Measurements from ENCODE around the gene OPN4.
A peak's percentile ranks its signal among the peaks of the same experiment; 100 is the strongest.

Gene OPN4

DNA sequence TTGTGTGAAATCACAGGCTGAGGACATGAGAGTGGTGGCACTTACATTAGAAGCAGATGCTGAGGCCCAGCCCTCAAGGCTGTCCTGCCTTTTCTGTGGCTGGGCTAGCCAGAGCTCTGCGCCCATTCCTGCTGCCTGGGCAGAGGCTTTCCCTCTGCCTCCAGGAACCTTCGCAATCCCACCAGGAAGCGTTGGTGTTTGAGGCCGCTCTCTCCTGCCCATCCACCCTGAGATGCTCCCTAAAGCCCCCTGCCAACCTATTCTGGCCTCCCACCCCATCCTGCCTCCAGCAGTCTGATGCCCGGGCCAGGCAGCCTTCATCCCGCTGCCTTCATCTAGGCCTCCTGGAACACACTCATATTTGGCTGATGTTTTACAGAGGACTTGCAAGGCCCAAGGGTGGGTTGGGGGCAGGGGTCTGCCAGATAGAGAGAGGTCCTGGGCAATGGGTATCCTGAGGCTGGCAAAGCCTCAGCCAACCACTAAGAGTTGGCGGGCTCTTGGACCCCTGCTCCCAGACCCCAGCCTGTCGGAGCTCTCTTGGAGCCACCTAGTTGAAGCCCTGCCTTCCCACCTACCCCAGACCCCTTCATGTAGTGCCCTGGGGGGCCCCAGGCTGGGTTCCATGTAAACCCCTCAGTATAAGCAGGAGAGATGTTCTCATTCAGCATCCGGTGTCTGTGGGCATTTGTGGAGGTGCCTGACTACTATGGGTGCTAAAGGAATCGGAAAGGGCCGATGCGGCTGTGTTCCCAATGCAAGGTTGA, 46.7 kb downstream of the OPN4 start:
- DNase-seq: no peak

DNA sequence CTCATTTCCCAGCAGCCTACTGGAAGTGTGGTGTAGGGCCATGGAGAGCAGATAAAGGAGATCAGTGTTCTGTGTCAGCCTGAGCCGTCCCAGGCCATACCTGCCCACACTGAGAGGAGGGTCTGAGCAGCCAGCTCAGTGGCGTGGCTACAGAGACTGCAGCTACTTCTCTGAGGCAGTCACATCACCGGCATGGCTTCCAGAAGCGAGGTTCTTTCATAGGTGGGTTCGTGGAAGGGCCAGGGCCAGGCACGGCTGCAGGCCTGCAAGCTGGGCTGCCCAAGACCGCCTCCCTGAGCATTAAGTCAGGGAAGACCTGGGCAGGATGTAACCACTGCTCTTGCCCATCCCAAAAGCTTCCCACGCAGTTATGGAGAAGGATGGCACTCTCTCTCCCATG, 48.8 kb downstream of the OPN4 start:
- DNase-seq: no peak

DNA sequence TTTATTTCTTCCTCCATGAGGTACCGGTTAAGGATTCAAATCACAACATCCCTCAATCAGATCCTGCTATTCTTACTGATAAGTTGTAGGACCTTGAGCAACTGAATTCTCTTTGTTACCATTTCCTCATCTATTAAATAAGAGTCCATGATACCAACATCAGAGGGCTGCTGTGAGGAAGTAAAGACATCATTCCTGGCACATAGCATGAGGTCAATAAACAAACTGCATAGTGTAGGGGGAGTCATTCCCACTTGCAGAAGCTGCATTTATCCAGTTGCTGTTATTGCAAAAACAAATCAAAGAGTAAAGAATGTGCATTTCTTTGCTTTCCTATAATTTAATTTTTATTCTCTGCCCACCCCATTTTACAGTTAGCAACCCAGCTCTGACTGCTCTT, 50.8 kb downstream of the OPN4 start:
- no peak for DNase-seq

DNA sequence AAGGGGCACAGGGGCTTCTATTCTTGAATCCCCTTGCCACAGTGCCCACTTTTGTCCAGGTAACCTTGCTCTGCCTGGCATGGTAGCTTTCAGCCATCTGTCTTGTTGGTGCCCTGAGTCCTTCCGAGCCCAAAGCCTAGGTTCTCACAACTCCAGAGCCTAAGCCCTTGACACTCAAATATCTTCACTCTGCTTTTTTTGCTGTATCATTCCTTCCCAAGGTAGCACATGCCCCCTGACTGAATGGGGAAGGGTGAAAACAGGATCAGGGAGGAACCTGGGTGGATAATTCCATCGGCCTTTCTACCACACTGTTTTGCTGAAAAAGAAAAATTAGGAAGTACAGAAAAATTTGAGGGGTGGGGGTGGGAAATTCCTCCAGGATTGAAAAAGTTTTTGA, 51.6 kb downstream of the OPN4 start:
- DNase-seq: no peak

DNA sequence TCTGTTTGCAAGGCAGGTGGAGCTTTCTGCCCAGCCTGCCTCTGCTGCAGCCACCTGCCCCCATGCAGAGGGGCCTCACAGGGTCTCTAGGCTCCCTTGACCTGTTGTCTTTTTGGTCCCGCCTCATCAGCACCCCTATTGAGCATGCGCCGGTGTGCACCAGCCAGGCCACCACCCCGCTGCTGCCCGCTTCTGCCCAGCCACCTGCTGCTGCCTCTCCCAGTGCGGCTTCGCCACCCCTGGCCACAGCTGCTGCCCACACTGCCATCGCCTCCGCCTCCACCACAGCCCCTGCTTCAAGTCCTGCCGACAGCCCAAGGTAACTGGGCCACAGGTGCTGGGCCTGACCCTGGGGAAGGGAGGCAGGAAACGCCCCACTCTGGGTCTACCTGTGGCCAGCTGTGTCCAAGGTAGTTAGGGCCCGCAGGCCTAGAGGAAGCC, 52.1 kb downstream of the OPN4 start:
- no peak for DNase-seq

DNA sequence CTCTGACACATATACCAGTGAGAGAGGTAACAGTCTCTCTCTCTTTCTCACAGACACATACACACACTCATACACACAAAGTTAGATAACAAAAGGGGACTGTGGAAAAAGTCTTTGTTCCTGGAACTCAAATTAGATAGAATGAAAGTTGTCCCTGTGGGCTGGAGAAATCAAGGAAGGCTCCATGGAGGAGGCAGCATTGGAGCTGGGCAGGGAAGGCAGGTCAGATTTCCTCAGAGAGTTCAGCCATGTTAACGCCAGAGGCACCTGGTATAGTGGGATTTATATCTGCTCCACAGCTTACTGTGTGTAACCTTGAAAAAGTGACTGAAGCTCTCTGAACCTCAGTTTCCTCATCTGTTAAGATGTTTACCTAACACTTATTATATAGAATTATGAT, 52.6 kb downstream of the OPN4 start:
- DNase-seq: no peak

DNA sequence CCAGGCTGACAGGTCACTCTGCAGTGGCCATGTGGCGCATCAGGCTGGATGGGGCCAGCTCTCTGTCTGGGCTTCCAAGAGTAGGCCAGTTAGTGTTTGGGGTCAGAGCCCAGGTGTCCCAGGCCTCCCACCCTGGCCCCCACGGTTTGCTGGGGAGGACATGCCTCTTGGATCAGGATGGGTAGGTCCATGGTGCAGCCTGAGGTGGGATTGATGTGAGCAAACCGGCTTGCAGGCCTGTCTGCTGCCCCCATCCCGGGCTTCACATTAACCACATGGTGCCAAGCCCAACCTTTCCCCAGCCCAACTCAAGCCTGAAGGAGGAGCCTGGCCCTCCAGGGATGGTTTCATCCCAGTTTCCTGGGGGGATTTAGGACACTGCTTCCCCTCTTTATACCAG, 53.2 kb downstream of the OPN4 start:
- DNase-seq: no peak

DNA sequence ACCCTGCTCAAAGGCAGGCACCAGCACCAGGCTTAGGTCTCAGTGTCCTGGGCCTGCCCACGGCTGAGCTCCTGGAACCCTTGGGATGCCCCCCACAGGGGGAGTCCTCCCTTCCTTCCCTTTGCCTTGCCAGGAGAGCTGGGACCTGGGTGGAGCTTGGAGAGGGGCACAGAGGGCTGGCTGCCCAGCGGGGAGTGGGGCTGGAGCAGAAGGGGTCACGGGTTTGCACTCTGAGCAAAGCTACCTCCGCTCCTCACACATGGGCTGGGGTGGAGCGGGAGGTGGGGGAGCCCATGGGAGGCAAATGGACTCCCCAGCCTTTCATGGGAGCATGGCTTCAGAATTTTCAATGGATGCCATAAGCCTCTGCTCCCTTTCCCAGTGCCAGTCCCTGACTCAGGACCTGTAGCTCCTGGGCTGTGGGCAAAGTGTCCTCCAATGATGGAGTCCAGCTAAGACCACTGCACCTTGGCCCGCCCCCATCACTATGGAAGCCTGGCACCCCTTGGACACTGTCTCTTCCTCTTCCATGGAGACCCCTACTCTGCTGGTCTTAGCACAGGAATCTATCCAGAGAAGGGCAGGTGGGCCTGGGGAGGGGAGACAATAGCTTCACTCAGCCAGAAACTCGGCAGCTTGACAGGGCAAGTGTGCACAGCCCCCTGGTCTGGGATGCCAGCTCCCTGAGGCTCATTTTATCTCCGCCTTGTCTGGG, 53.9 kb downstream of the OPN4 start:
- DNase-seq: no peak

DNA sequence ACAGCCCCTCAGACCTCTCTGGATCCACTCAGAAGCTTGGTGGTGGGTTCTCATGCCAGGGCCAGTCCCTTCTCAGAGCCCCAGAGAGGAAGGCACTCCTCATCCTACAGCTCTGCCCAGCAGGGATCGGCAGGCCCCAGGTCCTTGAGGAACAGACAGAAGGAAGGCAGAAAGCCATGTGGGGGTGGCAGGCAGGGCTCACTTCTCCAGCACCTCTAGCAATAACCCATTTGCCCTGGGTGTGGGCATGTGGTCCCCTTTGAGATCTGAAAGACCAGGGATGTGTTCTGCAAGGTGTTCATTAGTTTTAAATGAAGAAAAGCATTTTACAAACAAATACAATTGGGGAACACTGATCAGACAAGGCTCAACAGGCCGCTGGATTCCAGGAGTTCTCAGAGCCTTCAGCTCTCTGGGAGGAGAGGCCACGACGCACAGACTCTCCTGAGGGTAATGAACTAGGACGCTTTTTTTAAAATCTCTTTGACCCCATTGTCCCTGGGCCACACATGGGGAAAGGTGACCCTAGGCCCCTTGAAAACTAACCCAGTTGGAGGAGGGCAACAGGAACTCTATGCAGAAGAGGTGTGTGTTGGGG, 54.5 kb downstream of the OPN4 start:
- DNase-seq: no peak

DNA sequence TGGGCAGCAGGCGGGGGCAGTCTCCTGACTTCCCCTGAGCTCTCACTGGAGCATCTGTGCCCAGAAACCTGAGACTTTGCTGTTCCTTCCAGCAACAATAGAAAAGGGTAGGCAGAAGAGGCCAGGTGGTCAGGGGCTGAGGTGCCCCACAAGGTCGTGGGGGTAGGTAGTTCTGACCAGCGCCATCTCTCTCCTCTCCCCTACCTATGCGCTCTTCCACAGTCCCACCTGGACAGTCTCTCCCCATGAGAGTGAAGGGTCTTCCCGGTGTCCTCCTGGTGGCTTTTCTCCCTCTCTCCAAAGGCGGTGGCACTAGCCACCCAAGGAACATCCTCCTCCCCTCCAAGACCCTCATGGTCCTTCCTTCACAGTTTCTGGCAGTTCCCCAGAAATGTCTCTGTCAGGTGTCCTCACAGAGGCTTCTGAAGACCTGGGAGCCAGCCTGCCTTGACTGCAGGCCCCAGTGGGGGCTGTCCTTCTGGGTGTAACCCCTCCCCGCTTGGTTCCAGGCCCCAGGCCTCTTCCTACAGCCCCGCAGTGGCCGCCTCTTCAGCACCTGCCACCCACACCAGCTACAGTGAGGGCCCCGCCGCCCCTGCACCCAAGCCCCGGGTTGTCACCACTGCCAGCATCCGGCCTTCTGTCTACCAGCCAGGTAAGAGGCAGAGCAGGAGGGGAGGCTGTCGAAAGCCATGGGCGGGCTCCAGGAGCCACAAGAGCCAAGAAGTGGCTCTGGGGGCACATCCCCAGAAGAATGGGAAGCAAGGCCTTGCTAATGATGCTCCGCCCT, 55.2 kb downstream of the OPN4 start:
- DNase-seq: no peak

DNA sequence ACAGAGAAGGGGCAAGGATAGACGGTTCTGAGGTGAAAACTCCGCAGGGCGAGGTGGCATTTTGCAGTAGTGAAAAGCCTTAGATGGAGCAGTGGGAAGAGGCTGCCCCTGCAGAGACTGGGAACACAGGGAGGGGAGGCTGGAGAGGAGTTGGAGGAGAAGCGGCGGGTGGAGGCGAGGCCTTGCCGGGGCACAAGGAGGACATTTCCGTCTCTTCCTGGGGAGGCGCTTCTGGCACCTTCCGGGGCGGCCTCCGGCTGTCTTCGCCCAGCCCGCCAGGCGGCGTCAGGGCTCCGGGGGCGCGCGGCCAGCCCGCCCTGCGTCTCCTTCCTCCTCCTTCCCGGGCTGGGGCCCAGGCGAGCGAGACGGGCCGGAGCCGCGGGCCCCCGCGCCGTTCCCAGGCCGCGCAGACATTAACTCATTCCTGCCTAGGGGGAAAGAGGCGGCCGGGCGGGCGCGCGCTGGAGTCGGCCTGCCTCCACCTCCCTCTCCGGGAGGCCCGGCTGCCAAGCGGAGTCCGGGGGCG, 56.7 kb downstream of the OPN4 start:
- DNase-seq: peak; percentile 86

DNA sequence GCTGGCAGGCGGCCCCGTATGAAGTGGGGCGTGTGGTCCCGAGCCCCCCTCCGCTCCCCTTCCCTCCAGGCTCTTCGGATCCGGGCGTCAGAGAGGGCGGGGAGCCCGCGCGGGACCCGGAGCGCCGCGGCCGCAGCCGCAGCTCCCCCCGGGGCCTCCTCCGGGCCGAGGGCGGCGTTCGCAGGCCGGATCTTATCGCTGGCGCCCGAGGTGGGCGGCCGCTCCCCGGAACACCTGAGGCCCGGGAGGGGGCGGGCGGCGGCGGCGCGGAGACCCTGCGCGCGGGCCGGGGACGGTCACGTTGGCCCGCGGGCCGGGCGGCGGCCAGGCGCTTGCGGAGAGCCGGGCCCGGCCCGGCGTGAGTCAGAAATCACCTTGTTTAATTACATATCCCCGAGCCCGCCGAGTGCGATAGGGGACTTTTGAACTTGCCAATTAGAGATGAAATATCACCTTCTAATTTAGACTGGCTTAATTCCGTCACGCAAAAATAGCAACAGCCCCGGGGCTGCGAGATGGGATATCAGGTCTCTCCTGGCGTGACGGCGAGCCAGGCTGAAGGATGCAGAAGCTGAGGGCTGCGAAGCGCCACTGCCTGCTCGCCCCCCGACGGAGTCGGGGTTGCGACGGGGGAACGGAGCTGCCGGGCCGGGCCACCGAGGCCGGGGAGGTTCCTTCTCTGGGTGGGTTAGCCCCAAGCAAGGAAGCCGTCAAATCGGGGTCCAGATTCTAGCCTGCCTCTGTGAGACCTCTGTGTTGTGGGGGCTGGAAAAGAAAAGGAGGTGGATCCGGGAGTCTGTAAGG, 57.4 kb downstream of the OPN4 start:
- peak; percentile 63 for DNase-seq

DNA sequence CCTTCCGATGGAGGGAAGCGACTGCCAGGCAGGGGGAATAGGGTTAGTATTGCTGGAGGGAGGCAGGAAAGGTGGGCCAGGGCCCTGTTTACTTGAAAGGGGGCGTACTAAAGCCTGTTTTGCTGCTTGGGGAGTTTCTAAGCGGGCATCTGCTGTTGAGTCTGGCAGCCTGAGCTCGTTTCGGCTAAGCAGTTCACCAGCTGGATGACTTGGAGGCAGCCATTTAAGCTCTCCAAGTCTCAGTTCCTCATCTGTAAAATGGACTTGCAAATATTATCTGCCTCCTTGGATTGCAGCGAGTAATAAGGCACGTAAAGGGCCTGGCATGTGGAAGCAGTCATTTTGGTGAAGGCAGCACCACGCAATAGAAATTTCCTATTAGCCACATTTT, 58.0 kb downstream of the OPN4 start:
- DNase-seq: no peak

DNA sequence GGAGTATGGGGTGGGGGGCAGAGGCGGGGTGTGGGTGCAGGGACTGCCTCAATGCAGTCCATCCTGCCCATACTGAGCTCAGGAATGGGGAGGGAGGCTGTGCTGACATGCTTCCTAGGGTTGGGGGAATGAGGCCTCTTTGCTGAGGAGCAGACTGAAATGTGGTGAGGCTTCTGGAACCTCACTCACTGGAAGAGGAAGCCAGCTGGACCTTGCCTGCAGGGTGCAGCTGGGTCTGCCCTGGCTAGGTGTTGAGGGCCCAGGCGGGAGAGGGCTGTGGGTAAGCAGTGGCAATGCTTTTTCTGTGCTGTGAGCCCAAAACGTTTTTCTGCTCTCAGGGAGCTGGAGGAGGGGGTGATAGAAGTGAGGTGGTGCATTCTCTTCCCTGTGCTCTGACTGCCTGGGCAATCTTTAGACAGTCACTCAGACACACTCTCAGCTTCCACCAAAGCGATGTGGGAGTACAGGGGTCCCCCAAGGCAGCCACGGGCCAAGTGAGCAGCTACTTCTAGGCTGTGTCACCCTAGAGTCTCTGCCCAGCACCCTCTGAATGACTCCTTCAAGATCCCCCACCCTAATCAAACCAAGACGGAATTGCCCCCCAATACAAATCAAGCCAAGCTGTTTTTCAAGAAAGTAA, 60.9 kb downstream of the OPN4 start:
- no peak for DNase-seq

DNA sequence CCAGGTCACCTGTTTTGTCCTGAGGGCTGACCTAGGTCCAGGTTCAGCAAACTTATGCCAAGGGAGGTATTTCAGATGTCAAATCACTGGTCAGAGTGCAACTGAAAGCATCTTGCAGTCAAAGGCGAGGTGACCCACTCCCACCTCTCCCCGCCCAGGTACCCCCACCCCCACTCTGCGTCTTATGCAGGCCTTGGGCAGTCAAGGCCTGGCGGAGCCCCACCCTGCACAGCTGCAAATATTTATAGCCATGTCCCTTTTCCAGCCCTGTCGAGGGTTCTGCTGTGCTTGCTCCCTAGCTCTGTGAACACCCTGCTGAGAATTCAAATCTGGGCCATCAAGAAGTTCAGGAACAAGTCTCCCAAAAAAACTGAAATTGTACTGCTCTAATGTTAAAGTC, 61.5 kb downstream of the OPN4 start:
- no peak for DNase-seq

All from activated naive CD4-positive, alpha-beta T cell treated with anti-CD3 and anti-CD28 coated beads, Interleukin-2, amount 50 U/mL, for 16 hours (primary cell).